WTC11 (cell line): ENCODE measurements around the gene ZFHX3.

Experiments used
- ATF3 ChIP-seq: sonication (generic); formaldehyde crosslinking; conservative IDR thresholded peaks from 2 replicates; pipeline ENCODE4 v1.8.1; 2022; ENCODE audit warnings: mild to moderate bottlenecking, missing genetic modification reagents
- ETV6 ChIP-seq: sonication (generic); formaldehyde crosslinking; IDR thresholded peaks from 2 replicates; pipeline ENCODE4 v1.8.1; 2022; ENCODE audit warnings: mild to moderate bottlenecking, missing genetic modification reagents
- FOXP4 ChIP-seq: sonication (generic); formaldehyde crosslinking; IDR thresholded peaks from 2 replicates; pipeline ENCODE4 v1.8.0; 2022; ENCODE audit warnings: mild to moderate bottlenecking, missing genetic modification reagents
- HMGXB4 ChIP-seq: sonication (generic); formaldehyde crosslinking; IDR thresholded peaks from 2 replicates; pipeline ENCODE4 v1.8.1; 2023; ENCODE audit warnings: mild to moderate bottlenecking, moderate library complexity, missing genetic modification reagents
- SMAD4 ChIP-seq: sonication (generic); formaldehyde crosslinking; IDR thresholded peaks from 2 replicates; pipeline ENCODE4 v1.8.0; 2022; ENCODE audit warnings: mild to moderate bottlenecking, missing genetic modification reagents
- ZNF232 ChIP-seq: sonication (generic); formaldehyde crosslinking; IDR thresholded peaks from 2 replicates; pipeline ENCODE4 v1.8.0; 2022; ENCODE audit warnings: mild to moderate bottlenecking, missing genetic modification reagents
- ZNF317 ChIP-seq: sonication (generic); formaldehyde crosslinking; IDR thresholded peaks from 2 replicates; pipeline ENCODE4 v1.8.1; 2023; ENCODE audit warnings: low read depth, mild to moderate bottlenecking, moderate library complexity, missing genetic modification reagents, borderline replicate concordance
- TF ChIP-seq, protein P1 (sequence below): fragments of 200-600 bp; IDR thresholded peaks from 2 replicates; pipeline ENCODE4 v1.8.0; 2022; ENCODE audit warnings: antibody characterized with exemption
- TF ChIP-seq, protein P2 (sequence below): sonication (generic); formaldehyde crosslinking; IDR thresholded peaks from 2 replicates; pipeline ENCODE4 v1.8.0; 2022; ENCODE audit warnings: mild to moderate bottlenecking, missing genetic modification reagents

DNA sequence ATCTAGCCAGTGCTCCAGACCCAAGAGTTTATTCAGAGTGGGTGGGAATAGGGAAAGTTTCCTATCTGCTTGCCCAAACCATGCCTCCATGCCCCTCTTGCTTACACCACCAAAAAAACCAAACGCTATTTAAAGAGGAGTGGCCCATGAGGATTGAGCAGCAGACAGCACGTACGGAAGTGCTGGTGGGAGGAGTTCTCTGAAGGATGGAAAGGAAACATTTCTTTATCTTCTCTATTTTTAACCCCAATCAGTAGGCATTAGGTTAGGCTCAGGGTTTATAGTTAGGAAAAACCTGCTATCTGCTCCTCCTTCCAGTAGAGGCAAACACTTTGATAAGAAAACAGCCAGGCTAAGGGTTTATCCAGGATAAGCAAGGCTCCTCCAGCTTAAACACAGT lies 235.3 kb downstream of the ZFHX3 start:
- TF ChIP-seq, protein P1, sequence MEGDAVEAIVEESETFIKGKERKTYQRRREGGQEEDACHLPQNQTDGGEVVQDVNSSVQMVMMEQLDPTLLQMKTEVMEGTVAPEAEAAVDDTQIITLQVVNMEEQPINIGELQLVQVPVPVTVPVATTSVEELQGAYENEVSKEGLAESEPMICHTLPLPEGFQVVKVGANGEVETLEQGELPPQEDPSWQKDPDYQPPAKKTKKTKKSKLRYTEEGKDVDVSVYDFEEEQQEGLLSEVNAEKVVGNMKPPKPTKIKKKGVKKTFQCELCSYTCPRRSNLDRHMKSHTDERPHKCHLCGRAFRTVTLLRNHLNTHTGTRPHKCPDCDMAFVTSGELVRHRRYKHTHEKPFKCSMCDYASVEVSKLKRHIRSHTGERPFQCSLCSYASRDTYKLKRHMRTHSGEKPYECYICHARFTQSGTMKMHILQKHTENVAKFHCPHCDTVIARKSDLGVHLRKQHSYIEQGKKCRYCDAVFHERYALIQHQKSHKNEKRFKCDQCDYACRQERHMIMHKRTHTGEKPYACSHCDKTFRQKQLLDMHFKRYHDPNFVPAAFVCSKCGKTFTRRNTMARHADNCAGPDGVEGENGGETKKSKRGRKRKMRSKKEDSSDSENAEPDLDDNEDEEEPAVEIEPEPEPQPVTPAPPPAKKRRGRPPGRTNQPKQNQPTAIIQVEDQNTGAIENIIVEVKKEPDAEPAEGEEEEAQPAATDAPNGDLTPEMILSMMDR, result no peak
- TF ChIP-seq ZNF232, result no peak
- no peak for TF ChIP-seq SMAD4 (CRISPR knock-in tag)
- TF ChIP-seq FOXP4 (CRISPR knock-in tag), result no peak
- no peak for TF ChIP-seq ATF3 (CRISPR knock-in tag)
- TF ChIP-seq, protein P2, sequence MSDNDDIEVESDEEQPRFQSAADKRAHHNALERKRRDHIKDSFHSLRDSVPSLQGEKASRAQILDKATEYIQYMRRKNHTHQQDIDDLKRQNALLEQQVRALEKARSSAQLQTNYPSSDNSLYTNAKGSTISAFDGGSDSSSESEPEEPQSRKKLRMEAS (CRISPR knock-in tag), result no peak
- no peak for TF ChIP-seq ZNF317 (CRISPR knock-in tag)
- TF ChIP-seq HMGXB4 (CRISPR knock-in tag), result no peak
- TF ChIP-seq ETV6 (CRISPR knock-in tag), result no peak
